VCaP (cell line): ENCODE measurements around the gene LCT.

Experiments used
- H3K27ac ChIP-seq: fragments of 450-650 bp; 2 replicates; pipeline ENCODE4 v1.5.1; 2017
- TF ChIP-seq, protein P1 (sequence below): fragments of 450-650 bp; conservative IDR thresholded peaks from 2 replicates; pipeline ENCODE4 v1.5.1; 2017; ENCODE audit warnings: mild to moderate bottlenecking, moderate library complexity

LCT gene

DNA sequence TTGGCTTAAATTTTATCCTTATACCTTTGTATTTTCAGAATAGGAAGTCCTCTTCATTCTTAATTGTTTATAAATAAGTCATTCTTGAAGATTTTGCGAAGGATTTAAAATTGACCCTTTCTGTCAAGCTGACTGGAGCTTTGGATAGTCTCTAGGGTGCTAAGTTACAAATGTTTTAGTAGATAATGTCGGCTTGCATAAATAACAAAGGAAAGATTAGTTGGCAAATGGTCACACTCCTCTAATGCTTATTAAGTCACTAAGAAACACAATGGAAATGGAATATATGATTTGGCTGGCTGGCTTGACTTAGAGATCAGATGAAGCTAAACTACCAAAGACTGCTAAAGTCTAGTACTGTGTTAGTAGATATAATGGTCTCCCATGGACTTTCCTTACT is 54.8 kb downstream of the LCT start:
- TF ChIP-seq, protein P1, sequence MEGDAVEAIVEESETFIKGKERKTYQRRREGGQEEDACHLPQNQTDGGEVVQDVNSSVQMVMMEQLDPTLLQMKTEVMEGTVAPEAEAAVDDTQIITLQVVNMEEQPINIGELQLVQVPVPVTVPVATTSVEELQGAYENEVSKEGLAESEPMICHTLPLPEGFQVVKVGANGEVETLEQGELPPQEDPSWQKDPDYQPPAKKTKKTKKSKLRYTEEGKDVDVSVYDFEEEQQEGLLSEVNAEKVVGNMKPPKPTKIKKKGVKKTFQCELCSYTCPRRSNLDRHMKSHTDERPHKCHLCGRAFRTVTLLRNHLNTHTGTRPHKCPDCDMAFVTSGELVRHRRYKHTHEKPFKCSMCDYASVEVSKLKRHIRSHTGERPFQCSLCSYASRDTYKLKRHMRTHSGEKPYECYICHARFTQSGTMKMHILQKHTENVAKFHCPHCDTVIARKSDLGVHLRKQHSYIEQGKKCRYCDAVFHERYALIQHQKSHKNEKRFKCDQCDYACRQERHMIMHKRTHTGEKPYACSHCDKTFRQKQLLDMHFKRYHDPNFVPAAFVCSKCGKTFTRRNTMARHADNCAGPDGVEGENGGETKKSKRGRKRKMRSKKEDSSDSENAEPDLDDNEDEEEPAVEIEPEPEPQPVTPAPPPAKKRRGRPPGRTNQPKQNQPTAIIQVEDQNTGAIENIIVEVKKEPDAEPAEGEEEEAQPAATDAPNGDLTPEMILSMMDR = no peak
- H3K27ac ChIP-seq = no peak overlapping the region

DNA sequence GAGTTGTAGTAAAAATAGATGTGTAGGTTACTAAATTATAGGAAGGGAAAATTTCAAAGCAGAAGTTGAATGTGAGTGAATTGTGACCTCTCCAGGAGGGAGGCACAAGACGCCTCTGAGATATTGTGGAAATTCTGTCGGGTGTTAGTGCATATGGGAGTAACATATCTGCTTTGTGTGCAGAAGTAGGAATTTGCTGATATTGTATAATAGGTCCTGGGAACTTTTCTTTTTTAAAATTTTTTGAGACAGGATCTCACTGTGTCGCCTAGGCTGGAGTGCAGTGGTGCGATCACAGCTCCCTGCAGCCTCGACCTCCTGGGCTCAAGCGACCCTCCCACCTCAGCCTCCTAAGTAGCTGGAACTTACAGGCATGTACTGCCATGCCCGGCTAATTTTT is 60.6 kb downstream of the LCT start:
- TF ChIP-seq, protein P1 = no peak

DNA sequence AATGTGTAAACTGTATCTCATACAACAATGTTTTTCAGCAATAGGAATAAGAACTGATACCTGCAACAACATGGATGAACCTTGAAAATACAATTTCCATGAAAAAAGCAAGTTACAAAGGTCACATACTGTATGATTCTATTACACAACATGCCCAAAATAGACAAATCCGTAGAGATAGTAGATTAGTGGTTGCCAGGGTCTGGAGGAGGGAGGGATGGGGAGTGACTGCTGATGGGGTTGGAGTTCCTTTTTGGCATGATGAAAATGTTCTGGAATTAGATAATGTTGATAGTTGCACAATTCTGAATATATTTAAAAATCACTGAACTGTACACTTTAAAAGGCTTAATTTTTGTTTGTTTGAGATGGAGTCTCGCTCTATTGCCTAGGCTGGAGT is 61.6 kb downstream of the LCT start:
- TF ChIP-seq, protein P1 = no peak
- H3K27ac ChIP-seq = no peak overlapping the region

More for the DNA sequence above, 60.6 kb downstream of the LCT start:
- no peak overlapping the region for H3K27ac ChIP-seq

DNA sequence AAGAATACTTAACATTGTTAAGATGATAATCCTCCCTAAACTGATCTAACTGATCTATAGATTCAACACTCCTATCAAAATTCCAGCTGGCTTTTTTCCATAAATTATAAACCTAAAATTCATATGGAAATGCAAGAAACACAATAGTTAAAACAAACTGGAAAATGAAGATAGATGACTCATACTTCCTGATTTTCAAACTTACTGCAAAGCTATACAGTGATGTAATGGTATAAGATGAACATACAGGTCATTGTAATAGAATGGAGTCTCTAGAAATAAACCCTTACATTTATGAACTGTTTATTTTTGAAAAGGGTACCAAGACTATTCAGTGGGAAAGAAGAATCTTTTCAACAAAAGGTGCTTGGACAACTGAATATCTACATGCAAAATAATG is 63.1 kb downstream of the LCT start:
- H3K27ac ChIP-seq = no peak overlapping the region
- TF ChIP-seq, protein P1 = no peak

DNA sequence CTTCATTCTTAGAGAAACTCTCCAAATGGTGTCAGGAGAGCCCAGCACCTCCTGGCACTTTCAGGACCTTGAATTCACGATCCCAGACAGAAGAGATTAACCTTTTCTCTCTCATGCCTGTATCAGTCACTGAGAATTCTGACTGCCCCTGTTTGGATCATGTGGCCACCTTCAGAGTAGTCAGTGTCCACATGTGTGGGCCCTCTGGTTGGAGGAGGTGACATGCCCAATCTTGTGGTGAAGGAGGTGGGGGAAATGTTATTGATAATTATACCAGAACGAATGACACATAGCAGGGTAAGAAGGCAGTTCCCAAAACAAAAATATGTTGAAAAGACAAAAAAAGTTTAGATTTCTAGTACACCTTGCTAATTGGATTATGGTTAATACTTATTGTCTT is 63.7 kb downstream of the LCT start:
- H3K27ac ChIP-seq = no peak overlapping the region
- TF ChIP-seq, protein P1 = no peak

DNA sequence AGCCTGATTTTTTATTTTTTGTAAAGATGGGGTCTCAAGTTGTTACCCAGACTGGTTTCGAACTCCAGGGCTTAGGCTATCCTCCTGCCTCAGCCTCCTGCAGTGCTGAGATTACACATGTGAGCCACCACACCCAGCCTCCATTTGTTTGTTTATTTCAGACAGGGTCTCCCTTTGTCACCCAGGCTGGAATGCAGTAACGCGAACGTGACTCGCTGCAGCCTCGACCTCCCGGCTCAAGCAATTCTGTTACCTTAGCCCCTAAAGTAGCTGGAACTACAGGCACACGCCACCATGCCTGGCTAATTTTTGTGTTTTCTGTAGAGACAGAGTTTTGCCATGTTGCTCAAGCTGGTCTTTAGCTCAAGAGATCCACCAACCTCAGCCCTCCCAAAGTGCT is 68.1 kb downstream of the LCT start:
- no peak overlapping the region for H3K27ac ChIP-seq
- TF ChIP-seq, protein P1 = no peak

DNA sequence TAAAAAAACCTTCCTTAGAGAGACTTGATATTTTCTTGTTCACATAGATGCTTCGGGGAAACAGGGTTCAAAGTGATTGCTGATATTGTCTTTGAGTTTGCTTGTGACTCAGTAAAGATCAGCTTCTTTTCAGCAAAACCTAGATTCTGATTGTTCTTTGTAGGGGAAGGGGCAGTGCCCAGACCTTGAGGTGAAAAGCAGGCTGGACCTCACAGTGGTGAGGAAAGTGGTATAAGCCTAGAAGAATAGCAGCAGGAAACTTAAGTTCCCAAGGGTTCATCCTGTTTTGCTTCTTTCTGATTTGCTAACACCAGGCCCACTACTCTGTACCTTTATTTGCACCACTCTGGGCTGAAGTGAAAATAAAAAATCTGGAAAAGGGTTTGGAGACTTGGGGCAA is 74.5 kb downstream of the LCT start:
- TF ChIP-seq, protein P1 = no peak
- no peak overlapping the region for H3K27ac ChIP-seq

DNA sequence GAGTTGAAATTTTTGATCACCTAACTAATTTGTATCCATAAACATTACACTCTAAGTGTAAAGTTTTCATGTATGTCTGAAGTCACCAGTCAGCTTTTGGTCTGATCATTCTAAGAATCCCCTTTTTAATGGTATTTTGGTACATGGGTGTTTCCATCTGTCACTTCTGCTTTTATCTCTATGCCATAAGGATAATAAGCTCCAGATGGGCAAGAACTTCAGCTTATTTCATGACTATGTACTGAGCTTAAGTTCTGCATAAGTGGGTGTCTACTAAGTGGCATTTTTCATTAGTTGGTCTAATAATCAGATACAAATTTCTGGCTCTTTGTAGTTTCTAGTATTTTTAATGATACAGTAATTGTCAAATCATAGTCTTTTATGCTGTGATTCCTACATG is 75.0 kb downstream of the LCT start:
- H3K27ac ChIP-seq = no peak overlapping the region
- TF ChIP-seq, protein P1 = no peak
